22Rv1 (cell line): ENCODE measurements around the gene TXNRD3.

Source experiments
- CTCF ChIP-seq: fragments of 450-650 bp; IDR thresholded peaks from 2 replicates; pipeline ENCODE4 v1.5.1; 2017; ENCODE audit warnings: mild to moderate bottlenecking
- ZFX ChIP-seq: fragments of 450-650 bp; IDR thresholded peaks from 2 replicates; pipeline ENCODE4 v1.6.1; 2017; ENCODE audit warnings: antibody characterized with exemption, borderline replicate concordance

- TF ChIP-seq CTCF (no peak), ZFX (no peak)
Measured at GRCh38 chr3:126679831-126680666, 25.1 kb upstream of the TXNRD3 start.
